Ovary (tissue), 9 donors: Measurements from ENCODE around the gene RANBP17. TPM values are rescaled to one million over a fixed set of nuclear protein-coding genes. Genes with fewer than 3 reads are reported as not detected.

Experiments
- DNase-seq, 5 donors: peaks; one replicate each; pipeline ENCODE4 v3.0.0-alpha.2; 2019 to 2020
- H3K27ac ChIP-seq, 2 donors: fragments of 200-600 bp; one replicate each; pipeline versions ENCODE4 v1.5.1 to v1.8.0; 2019 to 2022
- H3K27me3 ChIP-seq: fragments of 200-600 bp; one replicate; pipeline ENCODE4 v1.8.0; 2022
- H3K36me3 ChIP-seq: fragments of 200-600 bp; sonication (generic); one replicate; pipeline ENCODE4 v1.5.1; 2019
- H3K4me1 ChIP-seq: one replicate; pipeline ENCODE4 v1.8.1; 2013; ENCODE audit warnings: mild to moderate bottlenecking, moderate library complexity; ENCODE audit not compliant: insufficient read depth
- H3K4me3 ChIP-seq: fragments of 200-600 bp; sonication (generic); one replicate; pipeline ENCODE4 v1.5.1; 2017
- H3K9me3 ChIP-seq, 2 donors: fragments of 200-600 bp in 1 of 2; sonication (generic) in 1 of 2; one replicate each; pipeline versions ENCODE4 v1.5.1 to v1.8.1; 2013 to 2019; ENCODE audit warnings: mild to moderate bottlenecking in 1 of 2, moderate library complexity in 1 of 2
- CTCF ChIP-seq, 3 donors: fragments of 450-650 bp in 2 of 3; fragments of 200-600 bp in 1 of 3; IDR thresholded peaks; one replicate each; pipeline versions ENCODE4 v1.5.1 to v1.8.0; 2016 to 2022; ENCODE audit warnings: antibody characterized with exemption in 3 of 3, mild to moderate bottlenecking in 1 of 3
- EP300 ChIP-seq: sonication (generic); formaldehyde crosslinking; IDR thresholded peaks from one replicate; pipeline ENCODE4 v1.6.1; 2017; ENCODE audit warnings: antibody characterized with exemption
- POLR2A ChIP-seq: fragments of 450-650 bp; IDR thresholded peaks from one replicate; pipeline ENCODE4 v1.6.1; 2017; ENCODE audit warnings: antibody characterized with exemption, mild to moderate bottlenecking, moderate library complexity
- WGBS, 3 donors: extraction: QIAGEN DNeasy Blood & Tissue Kit in 1 of 3; methylation state at CpG; one replicate each; pipeline versions ENCODE4 v1.1.5 to v1.1.7; 2013 to 2017; 5-methylcytosine and 5-hydroxymethylcytosine counted together
- intact Hi-C, 4 donors: fragments of 100-400 bp; cut with DNase I; formaldehyde crosslinking; loops; one replicate each; pipeline versions ENCODE4 v1.11.0 to v1.15.1; 2022 to 2023
- polyA plus RNA-seq, 2 donors: library from polyadenylated mRNA; stranded (reverse); fragments of 200-250 nt in 1 of 2; fragments of 350-450 nt in 1 of 2; fragmentation: Illumina TruSeq in 1 of 2; extraction: RNeasy Lipid Tissue Mini Kit (QIAGEN cat#74804) in 1 of 2; gene quantifications; one replicate each; pipeline ENCODE4 v1.2.3, GENCODE V29; 2013 to 2014
- total RNA-seq, 7 donors: library from RNA; depleted of rRNA in 2 of 7; stranded (reverse); fragments of >200 nt in 2 of 7; fragmentation: NEBNext Ultra II Directional in 3 of 7; extraction: Animal tissue kit (Norgen Biotek cat#: 25700) in 3 of 7; gene quantifications; one replicate each; pipeline versions ENCODE4 v1.1.0 to v1.2.4, GENCODE V29; 2016 to 2023
- donor health status: DM: no; HTN: no; CAD: no; lungs with moderate emphysema.
- donor health status: DM: no; HTN: no; CAD: no.
- donor health status: Bipolar disorder and iron deficiency.
- donor health status: DM: yes; HTN: yes; CAD: no.
- donor health status: DM: no; HTN: no; CAD: no.
- donor health status: DM: yes; HTN: yes; CAD: no.

The RANBP17 gene
- total and polyA plus RNA-seq, 9 donors, result 1.3 to 16.1 (median 8.5) TPM

- Histone ChIP-seq H3K9me3 (no peaks in the 10 kb centered on the region), H3K36me3 (no peaks in the 10 kb centered on the region), H3K27me3 (no peaks in the 10 kb centered on the region), H3K4me1 (no peaks in the 10 kb centered on the region), H3K4me3 (no peak overlapping the region), H3K27ac (no peak overlapping the region)
- no peak for TF ChIP-seq EP300
- TF ChIP-seq CTCF (IDR thresholded peaks at IDR 0.05), result no peak
- no peak for TF ChIP-seq POLR2A
- no peak for DNase-seq
- intact Hi-C loops, result no loop called here
- 87 to 91% (median 89%) methylated on average over 4 of the region's 4 CpGs for WGBS, 3 donors
These were observed 437.4 kb downstream of the RANBP17 start for GRCh38 chr5:171299228-171299627.

GRCh38 chr5:171299851-171300250 is 438.0 kb downstream of the RANBP17 start:
- no peaks in the 10 kb centered on the region for H3K36me3 ChIP-seq
- no peak overlapping the region for H3K27ac ChIP-seq
- no peaks in the 10 kb centered on the region for H3K4me1 ChIP-seq
- DNase-seq, result no peak
- no peak overlapping the region for H3K4me3 ChIP-seq
- TF ChIP-seq POLR2A (no peak), CTCF (IDR thresholded peaks at IDR 0.05) (no peak), EP300 (no peak)
- H3K27me3 ChIP-seq, result no peaks in the 10 kb centered on the region
- no peaks in the 10 kb centered on the region for H3K9me3 ChIP-seq
- WGBS, 3 donors, result 95 to 98% (median 96%) methylated on average over 2 of the region's 2 CpGs
- intact Hi-C loops, result no loop called here

- Histone ChIP-seq H3K4me3 (no peak overlapping the region), H3K4me1 (no peaks in the 10 kb centered on the region), H3K27me3 (no peaks in the 10 kb centered on the region), H3K27ac (no peak overlapping the region), H3K36me3 (no peaks in the 10 kb centered on the region), H3K9me3 (no peaks in the 10 kb centered on the region)
- DNase-seq, result no peak
- no peak for TF ChIP-seq CTCF (IDR thresholded peaks at IDR 0.05)
- TF ChIP-seq POLR2A, result no peak
- no peak for TF ChIP-seq EP300
- intact Hi-C loops, result no loop called here
- WGBS, 3 donors, result 87 to 94% (median 89%) methylated on average over 7 of the region's 7 CpGs
These were observed 438.5 kb downstream of the RANBP17 start for GRCh38 chr5:171300358-171300757.

- intact Hi-C loops, result no loop called here
- TF ChIP-seq EP300 (no peak), POLR2A (no peak), CTCF (IDR thresholded peaks at IDR 0.05) (no peak)
- Histone ChIP-seq H3K27me3 (no peaks in the 10 kb centered on the region), H3K9me3 (no peaks in the 10 kb centered on the region), H3K27ac (no peak overlapping the region), H3K4me1 (no peaks in the 10 kb centered on the region), H3K36me3 (no peaks in the 10 kb centered on the region), H3K4me3 (no peak overlapping the region)
- 21 to 39% (median 28%) methylated on average over 6 of the region's 6 CpGs for WGBS, 3 donors
- DNase-seq, result no peak
These were observed 444.3 kb downstream of the RANBP17 start for GRCh38 chr5:171306166-171306565.
